HepG2 (cell line): Measurements from ENCODE around the gene TNNT1. TPM values are rescaled to one million over a fixed set of nuclear protein-coding genes. Genes with fewer than 3 reads are reported as not detected.

Experiments used
- EEA1 ChIP-seq: sonication (generic); formaldehyde crosslinking; IDR thresholded peaks from 2 replicates; pipeline ENCODE4 v1.5.1; 2020; ENCODE audit warnings: mild to moderate bottlenecking, missing genetic modification reagents, borderline replicate concordance
- FOXC1 ChIP-seq: sonication (generic); formaldehyde crosslinking; IDR thresholded peaks from 2 replicates; pipeline ENCODE4 v1.8.0; 2022; ENCODE audit warnings: mild to moderate bottlenecking, missing genetic modification reagents, borderline replicate concordance
- FOXO4 ChIP-seq: sonication (generic); formaldehyde crosslinking; conservative IDR thresholded peaks from 2 replicates; pipeline ENCODE4 v1.8.1; 2023; ENCODE audit warnings: missing genetic modification reagents
- GZF1 ChIP-seq: sonication (generic); formaldehyde crosslinking; IDR thresholded peaks from 2 replicates; pipeline ENCODE4 v1.5.1; 2020; ENCODE audit warnings: mild to moderate bottlenecking, missing genetic modification reagents
- LCORL ChIP-seq, 2 experiments: fragments of 450-650 bp in 1 of 2; sonication (generic) in 1 of 2; formaldehyde crosslinking in 1 of 2; IDR thresholded peaks; 2 replicates each; pipeline versions ENCODE4 v1.5.0 to v1.6.1; 2017 to 2020; ENCODE audit warnings: antibody characterized with exemption in 1 of 2, missing genetic modification reagents in 1 of 2
- MLXIP ChIP-seq: sonication (generic); formaldehyde crosslinking; IDR thresholded peaks from 2 replicates; pipeline ENCODE4 v1.9.0; 2021; ENCODE audit warnings: missing genetic modification reagents, borderline replicate concordance
- NFKB2 ChIP-seq: sonication (generic); formaldehyde crosslinking; IDR thresholded peaks from 2 replicates; pipeline ENCODE4 v1.4.0; 2020; ENCODE audit warnings: missing genetic modification reagents, borderline replicate concordance
- POLR2A ChIP-seq, 2 experiments: IDR thresholded peaks; 2 replicates each; pipeline ENCODE4 v1.6.1; 2011; ENCODE audit warnings: low read depth in 2 of 2, low read length in 2 of 2, mild to moderate bottlenecking in 1 of 2, moderate library complexity in 1 of 2; ENCODE audit not compliant: insufficient read depth in 1 of 2
- SALL1 ChIP-seq: sonication (generic); formaldehyde crosslinking; IDR thresholded peaks from 2 replicates; pipeline ENCODE4 v1.8.0; 2022; ENCODE audit warnings: mild to moderate bottlenecking, missing genetic modification reagents
- SOX13 ChIP-seq, 3 experiments: fragments of 450-650 bp in 1 of 3; sonication (generic) in 1 of 3; formaldehyde crosslinking in 1 of 3; IDR thresholded peaks in 2 of 3; conservative IDR thresholded peaks in 1 of 3; 2 replicates each; pipeline versions ENCODE4 v1.5.0 to v1.6.1; 2016 to 2020; ENCODE audit warnings: antibody characterized with exemption in 1 of 3, mild to moderate bottlenecking in 1 of 3, missing compliant biosample characterization in 1 of 3, missing genetic modification reagents in 1 of 3, moderate library complexity in 1 of 3
- ZNF235 ChIP-seq: sonication (generic); formaldehyde crosslinking; IDR thresholded peaks from 2 replicates; pipeline ENCODE4 v1.8.1; 2023; ENCODE audit warnings: mild to moderate bottlenecking, missing genetic modification reagents, borderline replicate concordance
- ZNF281 ChIP-seq: sonication (generic); formaldehyde crosslinking; IDR thresholded peaks from 2 replicates; pipeline ENCODE4 v1.4.0; 2020; ENCODE audit warnings: missing genetic modification reagents, borderline replicate concordance
- ZSCAN31 ChIP-seq: sonication (generic); formaldehyde crosslinking; IDR thresholded peaks from 2 replicates; pipeline ENCODE4 v1.5.0; 2020; ENCODE audit warnings: low read depth, mild to moderate bottlenecking, missing genetic modification reagents
- polyA plus RNA-seq, 8 experiments: library from polyadenylated mRNA; depleted of rRNA in 3 of 8; stranded (reverse) in 7 of 8; unstranded in 1 of 8; fragments of >200 nt; fragmentation: Illumina TruSeq in 4 of 8; extraction: Trizol in 4 of 8; gene quantifications; 2 replicates each; pipeline versions ENCODE4 v1.2.1 to v1.2.3, GENCODE V29; 2011 to 2016; ENCODE audit warnings: low read depth in 4 of 8, missing spikeins in 1 of 8, mixed read lengths in 1 of 8; ENCODE audit not compliant: insufficient read depth in 1 of 8
- total RNA-seq, 5 experiments: library from RNA; depleted of rRNA; stranded (reverse); fragments of >200 nt; fragmentation: Illumina TruSeq; extraction: Trizol; gene quantifications; 2 replicates each; pipeline ENCODE4 v1.2.3, GENCODE V29; 2016; ENCODE audit warnings: low read depth in 1 of 5
- TF ChIP-seq, protein P1 (sequence below): IDR thresholded peaks from 2 replicates; pipeline ENCODE4 v1.6.1; 2018; ENCODE audit warnings: missing genetic modification reagents, mild to moderate bottlenecking, missing compliant biosample characterization
- TF ChIP-seq, protein P2 (sequence below): sonication (generic); formaldehyde crosslinking; IDR thresholded peaks from 2 replicates; pipeline ENCODE4 v1.8.1; 2023; ENCODE audit warnings: missing genetic modification reagents, inconsistent platforms, borderline replicate concordance

Gene TNNT1
- total and polyA plus RNA-seq, 2 of the 13 experiments (the other 11 are each of a cell fraction or from before 2014, with no cell fraction given): 1.3 to 2.4 TPM

DNA sequence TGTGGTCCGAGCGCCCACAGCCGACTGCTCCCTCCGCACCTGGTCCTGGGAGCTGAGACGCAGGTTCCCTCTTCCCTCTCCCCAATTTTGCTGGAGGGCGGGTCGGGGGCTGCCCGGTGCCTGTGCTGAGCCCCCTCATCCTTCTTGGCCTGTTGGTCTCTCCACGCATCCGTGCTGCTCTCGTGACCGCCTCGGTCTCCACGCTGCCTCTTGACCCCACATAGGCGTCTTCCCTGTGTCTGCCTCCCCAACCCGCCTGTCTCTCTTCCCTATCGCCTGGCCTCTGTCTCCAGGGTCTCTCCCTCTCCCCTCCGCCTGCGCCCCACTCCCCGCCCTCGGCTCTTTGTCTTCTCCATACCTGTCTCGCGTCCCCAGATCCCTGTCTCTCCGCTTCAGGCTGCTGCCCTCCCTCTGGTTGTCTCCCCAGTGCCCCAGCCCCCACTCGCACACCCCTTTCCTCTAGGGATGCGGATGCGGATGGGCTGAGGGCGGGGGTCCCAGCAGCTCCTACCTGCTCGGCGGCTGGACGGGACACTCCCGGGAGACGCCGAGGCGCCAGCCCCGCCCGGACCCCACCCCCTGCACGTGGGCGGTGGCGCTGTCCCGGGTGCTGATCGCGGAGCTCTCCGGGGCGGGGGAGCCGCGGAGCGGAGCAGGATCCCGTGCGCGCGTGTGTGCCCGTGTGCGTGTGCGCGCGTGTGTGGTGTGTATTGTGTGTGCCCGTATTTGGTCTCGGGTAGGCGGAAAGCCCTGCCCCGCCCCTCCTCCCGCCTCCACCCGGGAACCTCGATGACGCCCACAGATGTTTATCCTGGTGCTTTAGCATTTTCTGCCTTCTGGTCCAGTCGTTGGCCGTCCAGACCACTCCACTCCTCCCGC, 30.8 kb upstream of the TNNT1 start, which contains the start of gene SYT5 (continued):
- TF ChIP-seq SOX13 (IDR thresholded peaks at IDR 0.05): no peak
- TF ChIP-seq SOX13 (CRISPR knock-in tag; conservative IDR thresholded peaks at IDR 0.05 in 1 of 2, IDR thresholded peaks at IDR 0.05 in 1 of 2): peak in 1 of 2 experiments; percentile 34; a peak in 1 of 4 replicates
- TF ChIP-seq FOXO4: 0 out of 2 replicates have a peak, but pooled peaks have one; percentile 78
- no peak for TF ChIP-seq GZF1
- no peak for TF ChIP-seq MLXIP (CRISPR knock-in tag)
- no peak for TF ChIP-seq ZNF235 (CRISPR knock-in tag)
- TF ChIP-seq, protein P1, sequence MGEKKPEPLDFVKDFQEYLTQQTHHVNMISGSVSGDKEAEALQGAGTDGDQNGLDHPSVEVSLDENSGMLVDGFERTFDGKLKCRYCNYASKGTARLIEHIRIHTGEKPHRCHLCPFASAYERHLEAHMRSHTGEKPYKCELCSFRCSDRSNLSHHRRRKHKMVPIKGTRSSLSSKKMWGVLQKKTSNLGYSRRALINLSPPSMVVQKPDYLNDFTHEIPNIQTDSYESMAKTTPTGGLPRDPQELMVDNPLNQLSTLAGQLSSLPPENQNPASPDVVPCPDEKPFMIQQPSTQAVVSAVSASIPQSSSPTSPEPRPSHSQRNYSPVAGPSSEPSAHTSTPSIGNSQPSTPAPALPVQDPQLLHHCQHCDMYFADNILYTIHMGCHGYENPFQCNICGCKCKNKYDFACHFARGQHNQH (CRISPR knock-in tag): 0 out of 2 replicates have a peak, but pooled peaks have one; percentile 25
- 0 out of 2 replicates have a peak, but pooled peaks have one; percentile 32 for TF ChIP-seq NFKB2 (CRISPR knock-in tag)
- TF ChIP-seq POLR2A (IDR thresholded peaks at IDR 0.05; ENCODE audit: insufficient read depth in 1 of 2, low read depth in 2 of 2, low read length in 2 of 2): peak in 1 of 2 experiments; percentile 16; a peak in 1 of 4 replicates
- peak; percentile 52 for TF ChIP-seq SALL1 (CRISPR knock-in tag)
- TF ChIP-seq FOXC1 (CRISPR knock-in tag): 0 out of 2 replicates have a peak, but pooled peaks have one; percentile 36
- 0 out of 2 replicates have a peak, but pooled peaks have one; percentile 31 for TF ChIP-seq ZSCAN31 (CRISPR knock-in tag)
- peak; percentile 31; the same call in 1 of the 2 replicates for TF ChIP-seq ZNF281 (CRISPR knock-in tag)
- 0 out of 2 replicates have a peak, but pooled peaks have one; percentile 38 for TF ChIP-seq EEA1 (CRISPR knock-in tag)
- TF ChIP-seq LCORL (IDR thresholded peaks at IDR 0.05): no peak
- TF ChIP-seq LCORL (CRISPR knock-in tag; IDR thresholded peaks at IDR 0.05): peak; percentile 66
- TF ChIP-seq, protein P2, sequence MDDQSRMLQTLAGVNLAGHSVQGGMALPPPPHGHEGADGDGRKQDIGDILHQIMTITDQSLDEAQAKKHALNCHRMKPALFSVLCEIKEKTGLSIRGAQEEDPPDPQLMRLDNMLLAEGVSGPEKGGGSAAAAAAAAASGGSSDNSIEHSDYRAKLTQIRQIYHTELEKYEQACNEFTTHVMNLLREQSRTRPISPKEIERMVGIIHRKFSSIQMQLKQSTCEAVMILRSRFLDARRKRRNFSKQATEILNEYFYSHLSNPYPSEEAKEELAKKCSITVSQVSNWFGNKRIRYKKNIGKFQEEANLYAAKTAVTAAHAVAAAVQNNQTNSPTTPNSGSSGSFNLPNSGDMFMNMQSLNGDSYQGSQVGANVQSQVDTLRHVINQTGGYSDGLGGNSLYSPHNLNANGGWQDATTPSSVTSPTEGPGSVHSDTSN (CRISPR knock-in tag): no peak
